Fibroblast of skin of left quadriceps (primary cell): Measurements from ENCODE around the gene CARNS1.

Experiments
- DNase-seq, 2 experiments: peaks; one replicate each; pipeline ENCODE4 v3.0.0-alpha.2; 2013; ENCODE audit warnings: low read depth in 2 of 2

CARNS1 gene

GRCh38 chr11:67376063-67376820 lies 39.2 kb upstream of the CARNS1 start:
- DNase-seq: no peak

GRCh38 chr11:67376873-67377808 lies 38.3 kb upstream of the CARNS1 start:
- DNase-seq: no peak

- no peak for DNase-seq
These were observed 36.9 kb upstream of the CARNS1 start for GRCh38 chr11:67378544-67378943.

- no peak for DNase-seq
These were observed 36.1 kb upstream of the CARNS1 start for GRCh38 chr11:67379061-67380058.

GRCh38 chr11:67381244-67381972 lies 34.1 kb upstream of the CARNS1 start:
- no peak for DNase-seq

GRCh38 chr11:67382276-67383136 lies 33.0 kb upstream of the CARNS1 start:
- DNase-seq: peak in 1 of 2 experiments; percentile 44

- DNase-seq: no peak
These were observed 30.6 kb upstream of the CARNS1 start for GRCh38 chr11:67384851-67385366.

- DNase-seq: no peak
These were observed 28.4 kb upstream of the CARNS1 start for GRCh38 chr11:67387069-67387468.

- no peak for DNase-seq
These were observed 28.0 kb upstream of the CARNS1 start for GRCh38 chr11:67387518-67387917.

GRCh38 chr11:67389477-67389876 lies 26.0 kb upstream of the CARNS1 start:
- no peak for DNase-seq

GRCh38 chr11:67390947-67391303 lies 24.6 kb upstream of the CARNS1 start:
- no peak for DNase-seq

- peak; percentile 84 to 86 for DNase-seq
These were observed 23.9 kb upstream of the CARNS1 start, which contains the start of gene RAD9A for GRCh38 chr11:67391304-67392182. Gene RAD9A (plus strand): TSS chr11:67391986. CDS start chr11:67392045, 59 bp downstream.

GRCh38 chr11:67392183-67392715 lies 23.2 kb upstream of the CARNS1 start:
- DNase-seq: no peak

GRCh38 chr11:67393437-67393836 lies 22.0 kb upstream of the CARNS1 start:
- no peak for DNase-seq

GRCh38 chr11:67393990-67394389 lies 21.5 kb upstream of the CARNS1 start:
- DNase-seq: no peak

- no peak for DNase-seq
These were observed 19.8 kb upstream of the CARNS1 start for GRCh38 chr11:67395555-67396258.

GRCh38 chr11:67396259-67396581 lies 19.3 kb upstream of the CARNS1 start:
- DNase-seq: no peak
